K562 (cell line): ENCODE measurements around the gene STX1B. TPM values are rescaled to one million over a fixed set of nuclear protein-coding genes. Genes with fewer than 3 reads are reported as not detected.

Experiments
- ATAC-seq: fragments of 200-7000 bp; cut with Tn5 transposase; 3 replicates; pipeline ENCODE4 v1.9.1; 2020; ENCODE audit warnings: moderate library complexity
- BruUV-seq: library from RNA; stranded (reverse); fragments of 400-500 nt; replicated peaks from 2 replicates; lab custom pipeline; 2021; lab: Mats Ljungman, UMichigan
- CTCF ChIA-PET: fragments of 300-600 bp; formaldehyde crosslinking; extraction: SDS; loops from one replicate; lab custom pipeline; 2021; ENCODE audit warnings: low intra/inter-chr PET ratio; lab: Yijun Ruan, JAX
- POLR2A ChIA-PET: fragments of 300-600, 350-650 bp; sonication (Branson Sonifier 250); formaldehyde crosslinking; extraction: SDS; loops from one replicate; lab custom pipeline; 2021; ENCODE audit warnings: antibody characterized with exemption, inconsistent platforms; lab: Yijun Ruan, JAX
- DNase-seq, 4 experiments: peaks; one replicate each; pipeline versions ENCODE4 v3.0.0 to v3.0.0-alpha.2; 2011 to 2018; ENCODE audit warnings: low spot score in 3 of 4, mixed read lengths in 3 of 4; ENCODE audit errors: extremely low read depth in 1 of 4
- FAIRE-seq: peaks from 2 replicates; lab custom pipeline; 2011; peaks lifted over from hg19 to GRCh38; lab: Jason Lieb, UNC
- H2AFZ ChIP-seq: 2 replicates; pipeline ENCODE4 v1.6.0; 2011; ENCODE audit warnings: low read depth, low read length, control low read depth, inconsistent platforms
- H3K27ac ChIP-seq: fragments of 200-600 bp; 3 replicates; pipeline ENCODE4 v1.8.0; 2011; ENCODE audit warnings: low read depth, mild to moderate bottlenecking, control low read depth, inconsistent platforms, low read length, moderate library complexity, mixed read lengths; ENCODE audit errors: extremely low read depth
- H3K27me3 ChIP-seq, 2 experiments: fragments of 300-600 bp in 1 of 2; 2 replicates in 1 of 2; 3 replicates in 1 of 2; pipeline versions ENCODE4 v1.6.0 to v1.8.0; 2011; ENCODE audit warnings: inconsistent platforms in 2 of 2, low read length in 2 of 2, mild to moderate bottlenecking in 1 of 2, mixed read lengths in 1 of 2, moderate library complexity in 1 of 2; ENCODE audit not compliant: control insufficient read depth in 2 of 2, insufficient read depth in 2 of 2
- H3K36me3 ChIP-seq: fragments of 300-600 bp; 3 replicates; pipeline ENCODE4 v1.8.0; 2011; ENCODE audit warnings: mild to moderate bottlenecking, low read length, inconsistent platforms; ENCODE audit not compliant: control insufficient read depth, insufficient read depth
- H3K4me1 ChIP-seq, 2 experiments: fragments of 200-600 bp in 1 of 2; replicated peaks in 1 of 2; 2 replicates in 1 of 2; 3 replicates in 1 of 2; pipeline versions ENCODE4 v1.5.1 to v1.8.0; 2011; ENCODE audit warnings: inconsistent platforms in 2 of 2, low read length in 2 of 2, mild to moderate bottlenecking in 1 of 2, mixed read lengths in 1 of 2, moderate library complexity in 1 of 2; ENCODE audit not compliant: control insufficient read depth in 2 of 2, insufficient read depth in 2 of 2
- H3K4me2 ChIP-seq: 2 replicates; pipeline ENCODE4 v1.6.1; 2011; ENCODE audit warnings: low read length, control low read depth, inconsistent platforms, mixed read lengths; ENCODE audit not compliant: insufficient read depth
- H3K4me3 ChIP-seq: fragments of 200-600 bp; sonication (generic), shearing (Covaris generic); 2 replicates; pipeline ENCODE4 v1.5.1; 2016; ENCODE audit warnings: control low read depth, inconsistent platforms
- H3K79me2 ChIP-seq: fragments of 200-600 bp; 3 replicates; pipeline ENCODE4 v1.8.0; 2011; ENCODE audit warnings: low read length, inconsistent platforms; ENCODE audit not compliant: control insufficient read depth, insufficient read depth
- H3K9ac ChIP-seq, 2 experiments: 2 replicates each; pipeline versions ENCODE4 v1.6.0 to v1.6.1; 2011; ENCODE audit warnings: low read depth in 2 of 2, low read length in 2 of 2, control low read depth in 1 of 2, inconsistent platforms in 1 of 2, mild to moderate bottlenecking in 1 of 2, mixed read lengths in 1 of 2; ENCODE audit not compliant: insufficient read depth in 1 of 2
- H3K9me1 ChIP-seq: one replicate; pipeline ENCODE4 v1.6.0; 2011; ENCODE audit warnings: inconsistent platforms, mild to moderate bottlenecking, low read length, moderate library complexity; ENCODE audit not compliant: control insufficient read depth, insufficient read depth
- H3K9me3 ChIP-seq: replicated peaks from 2 replicates; pipeline ENCODE4 v1.5.1; 2011; ENCODE audit warnings: low read depth, low read length, inconsistent platforms; ENCODE audit not compliant: control insufficient read depth, insufficient read depth
- H4K20me1 ChIP-seq: replicated peaks from 2 replicates; pipeline ENCODE4 v1.6.1; 2011; ENCODE audit warnings: low read length, inconsistent platforms, mixed read lengths; ENCODE audit not compliant: control insufficient read depth, insufficient read depth
- TAF9B ChIP-seq: fragments of 450-650 bp; IDR thresholded peaks from 2 replicates; pipeline ENCODE4 v1.6.1; 2018; ENCODE audit warnings: mild to moderate bottlenecking; ENCODE audit not compliant: partially characterized antibody
- ZFP30 ChIP-seq: fragments of 250-450 bp; sonication (Bioruptor Pico); IDR thresholded peaks from 2 replicates; pipeline ENCODE4 v1.8.0; 2022; ENCODE audit warnings: moderate library complexity, mild to moderate bottlenecking, inconsistent platforms, borderline replicate concordance
- WGBS: fragments of 100-300 bp; shearing (Covaris generic); methylation state at CpG from one replicate; pipeline ENCODE4 v1.1.6; 2016; ENCODE audit warnings: low coverage, mixed read lengths; ENCODE audit not compliant: insufficient coverage; ENCODE audit errors: missing lambda C conversion rate; 5-methylcytosine and 5-hydroxymethylcytosine counted together
- in situ Hi-C: fragments of 300-500 bp; cut with MboI; formaldehyde crosslinking; loops from 4 replicates; pipeline ENCODE4 v1.15.0; 2018; ENCODE audit warnings: inconsistent platforms, mixed read lengths
- intact Hi-C: fragments of 100-400 bp; cut with micrococcal nuclease; formaldehyde crosslinking; loops from 2 replicates; pipeline ENCODE4 v1.14.2; 2022
- polyA plus RNA-seq, 8 experiments: library from polyadenylated mRNA; depleted of rRNA in 4 of 8; stranded (reverse) in 5 of 8; unstranded in 3 of 8; fragments of >200 nt; fragmentation: Nextera tagmentation in 2 of 8; fragmentation: Illumina TruSeq in 1 of 8; extraction: Ambion mirVana in 2 of 8; extraction: Trizol in 1 of 8; gene quantifications; 2 replicates each; pipeline versions ENCODE4 v1.2.1 to v1.2.3, GENCODE V29; 2011 to 2014; ENCODE audit warnings: inconsistent platforms in 1 of 8, missing spikeins in 1 of 8
- total RNA-seq, 7 experiments: library from RNA; depleted of rRNA in 6 of 7; stranded (reverse); fragments of >200 nt in 6 of 7; fragmentation: Illumina TruSeq in 2 of 7; extraction: Trizol in 2 of 7; gene quantifications; 2 replicates each; pipeline versions ENCODE4 v1.2.1 to v1.2.3, GENCODE V29; 2011 to 2021; ENCODE audit warnings: low replicate concordance in 1 of 7
- TF ChIP-seq, protein P1 (sequence below): fragments of 450-650 bp; IDR thresholded peaks from 2 replicates; pipeline ENCODE4 v1.6.1; 2016; ENCODE audit warnings: antibody characterized with exemption
- TF ChIP-seq, protein P2 (sequence below): fragments of 250-450 bp; sonication (Bioruptor Pico); IDR thresholded peaks from 2 replicates; pipeline ENCODE4 v1.8.0; 2021; ENCODE audit warnings: mild to moderate bottlenecking, moderate library complexity

STX1B gene
- total and polyA plus RNA-seq, 9 of the 15 experiments (the other 6 are each of a cell fraction or from before 2014, with no cell fraction given), result 0.07 to 2.5 (median 0.86) TPM

- ChIA-PET CTCF (no interaction called here), POLR2A (interaction anchor here (0.5 kb wide), 1 partner anchor 42 kb away, joined by 3 read pairs; no protein-coding TSS in a partner anchor)
- H4K20me1 ChIP-seq, result peaks cover 4% of the 10 kb centered on the region
- H3K9ac ChIP-seq, result no peak overlapping the region
- H3K4me2 ChIP-seq, result no peak overlapping the region
- in situ Hi-C loops, result no loop called here
- no peaks in the 10 kb centered on the region; the same call in 1 of the 2 replicates for H3K9me3 ChIP-seq
- DNase-seq (no peak), ATAC-seq (no peak), FAIRE-seq (no peak)
- WGBS, result 81% methylated on average over 3 of the region's 4 CpGs
- TF ChIP-seq ZFP30 (CRISPR knock-in tag), result no peak
- TF ChIP-seq, protein P1, sequence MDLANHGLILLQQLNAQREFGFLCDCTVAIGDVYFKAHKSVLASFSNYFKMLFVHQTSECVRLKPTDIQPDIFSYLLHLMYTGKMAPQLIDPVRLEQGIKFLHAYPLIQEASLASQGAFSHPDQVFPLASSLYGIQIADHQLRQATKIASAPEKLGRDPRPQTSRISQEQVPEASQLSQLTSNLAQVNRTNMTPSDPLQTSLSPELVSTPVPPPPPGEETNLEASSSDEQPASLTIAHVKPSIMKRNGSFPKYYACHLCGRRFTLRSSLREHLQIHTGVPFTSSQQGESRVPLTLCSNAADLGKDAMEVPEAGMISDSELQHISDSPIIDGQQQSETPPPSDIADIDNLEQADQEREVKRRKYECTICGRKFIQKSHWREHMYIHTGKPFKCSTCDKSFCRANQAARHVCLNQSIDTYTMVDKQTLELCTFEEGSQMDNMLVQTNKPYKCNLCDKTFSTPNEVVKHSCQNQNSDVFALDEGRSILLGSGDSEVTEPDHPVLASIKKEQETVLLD, result no peak
- no peak for TF ChIP-seq TAF9B
- TF ChIP-seq, protein P2, sequence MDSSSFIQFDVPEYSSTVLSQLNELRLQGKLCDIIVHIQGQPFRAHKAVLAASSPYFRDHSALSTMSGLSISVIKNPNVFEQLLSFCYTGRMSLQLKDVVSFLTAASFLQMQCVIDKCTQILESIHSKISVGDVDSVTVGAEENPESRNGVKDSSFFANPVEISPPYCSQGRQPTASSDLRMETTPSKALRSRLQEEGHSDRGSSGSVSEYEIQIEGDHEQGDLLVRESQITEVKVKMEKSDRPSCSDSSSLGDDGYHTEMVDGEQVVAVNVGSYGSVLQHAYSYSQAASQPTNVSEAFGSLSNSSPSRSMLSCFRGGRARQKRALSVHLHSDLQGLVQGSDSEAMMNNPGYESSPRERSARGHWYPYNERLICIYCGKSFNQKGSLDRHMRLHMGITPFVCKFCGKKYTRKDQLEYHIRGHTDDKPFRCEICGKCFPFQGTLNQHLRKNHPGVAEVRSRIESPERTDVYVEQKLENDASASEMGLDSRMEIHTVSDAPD (CRISPR knock-in tag), result no peak
- peaks cover 17% of the 10 kb centered on the region; the same call in 2 of the 3 replicates for H3K36me3 ChIP-seq
- H2AFZ ChIP-seq, result no peak overlapping the region
- H3K27ac ChIP-seq, result no peak overlapping the region
- intact Hi-C loops, result loop anchor here (5.0 kb wide), 2 partner anchors 39 to 66 kb away; no protein-coding TSS in a partner anchor
- H3K9me1 ChIP-seq, result peaks cover 8% of the 10 kb centered on the region
- no peaks in the 10 kb centered on the region for H3K27me3 ChIP-seq
- H3K79me2 ChIP-seq, result peaks cover 21% of the 10 kb centered on the region
- BruUV-seq, result no TSS peak
- no peak overlapping the region for H3K4me3 ChIP-seq
- peaks cover 16% of the 10 kb centered on the region in 2 experiments for H3K4me1 ChIP-seq
Measured at GRCh38 chr16:31031276-31031675, 20.8 kb upstream of the STX1B start.
